SK-MEL-5 (cell line): ENCODE data around the gene APOB. TPM values are rescaled to one million over a fixed set of nuclear protein-coding genes. Genes with fewer than 3 reads are reported as not detected.
"Not testable (repeated sequence)": the region's sequence is repeated elsewhere in the genome, so short reads cannot be mapped to it uniquely, and the experiment has no call there.

ENCODE experiments used
- DNase-seq: peaks from one replicate; pipeline ENCODE4 v3.0.0-alpha.2; 2016; ENCODE audit warnings: low read depth, low spot score
- in situ Hi-C: cut with HindIII; loops from 2 replicates; pipeline ENCODE4 v1.10.0; 2016; ENCODE audit warnings: low sequenced_read_pairs, high pct_unique_total_duplicates, low pct_unique_long_range_greater_than_20kb
- total RNA-seq: library from RNA; depleted of rRNA; stranded (reverse); fragments of >200 nt; shearing (Covaris generic); gene quantifications from 2 replicates; pipeline ENCODE4 v1.2.3, GENCODE V29; 2014

APOB gene
- total RNA-seq, 1 experiment from 2014 or later, result not detected

DNA sequence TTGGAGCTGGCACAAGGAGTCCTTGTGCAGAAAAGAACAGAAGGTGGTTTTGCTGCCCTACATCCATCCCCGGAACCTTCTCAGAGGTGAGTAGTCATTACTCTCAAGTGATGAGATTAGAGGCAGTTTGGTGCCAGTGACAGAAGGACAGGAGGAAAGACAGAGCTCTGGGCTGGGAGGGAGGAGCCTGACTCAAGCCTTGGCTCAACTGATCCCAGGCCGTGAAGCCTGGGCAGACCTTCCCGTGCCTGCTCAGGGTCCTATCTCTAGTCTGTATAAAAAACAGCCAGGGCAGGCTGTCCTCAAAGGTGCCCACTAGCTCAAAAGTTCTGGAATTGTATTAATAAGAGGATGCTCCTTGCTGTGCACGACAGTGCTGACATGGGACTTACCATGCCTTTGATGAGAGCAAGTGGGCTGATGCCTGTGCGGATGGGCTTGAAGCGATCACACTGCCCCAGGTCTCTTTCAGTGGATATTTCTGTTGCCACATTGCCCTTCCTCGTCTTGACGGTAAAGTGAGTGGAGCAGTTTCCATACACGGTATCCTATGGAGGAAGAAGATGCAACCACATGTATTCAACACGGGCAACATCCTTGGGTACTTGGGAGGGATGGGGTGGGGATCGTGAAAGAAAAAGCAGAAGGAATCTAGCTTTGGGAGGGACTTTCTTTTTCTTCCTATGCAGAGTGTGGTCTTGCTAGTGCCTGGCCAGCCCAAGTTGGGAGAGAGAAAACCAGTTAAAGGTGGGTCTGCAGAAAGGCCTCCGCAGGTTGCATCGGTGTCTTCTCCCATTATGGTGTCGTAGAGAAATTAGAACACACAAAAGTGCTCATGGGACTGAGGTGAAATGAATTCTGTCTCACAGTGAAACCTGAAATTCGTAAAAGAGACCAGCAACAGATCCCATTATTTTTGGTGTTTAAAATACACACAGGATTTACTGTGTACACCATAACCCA is 6.9 kb downstream of the APOB start:
- DNase-seq, result no peak
- in situ Hi-C loops, result no loop called here

DNA sequence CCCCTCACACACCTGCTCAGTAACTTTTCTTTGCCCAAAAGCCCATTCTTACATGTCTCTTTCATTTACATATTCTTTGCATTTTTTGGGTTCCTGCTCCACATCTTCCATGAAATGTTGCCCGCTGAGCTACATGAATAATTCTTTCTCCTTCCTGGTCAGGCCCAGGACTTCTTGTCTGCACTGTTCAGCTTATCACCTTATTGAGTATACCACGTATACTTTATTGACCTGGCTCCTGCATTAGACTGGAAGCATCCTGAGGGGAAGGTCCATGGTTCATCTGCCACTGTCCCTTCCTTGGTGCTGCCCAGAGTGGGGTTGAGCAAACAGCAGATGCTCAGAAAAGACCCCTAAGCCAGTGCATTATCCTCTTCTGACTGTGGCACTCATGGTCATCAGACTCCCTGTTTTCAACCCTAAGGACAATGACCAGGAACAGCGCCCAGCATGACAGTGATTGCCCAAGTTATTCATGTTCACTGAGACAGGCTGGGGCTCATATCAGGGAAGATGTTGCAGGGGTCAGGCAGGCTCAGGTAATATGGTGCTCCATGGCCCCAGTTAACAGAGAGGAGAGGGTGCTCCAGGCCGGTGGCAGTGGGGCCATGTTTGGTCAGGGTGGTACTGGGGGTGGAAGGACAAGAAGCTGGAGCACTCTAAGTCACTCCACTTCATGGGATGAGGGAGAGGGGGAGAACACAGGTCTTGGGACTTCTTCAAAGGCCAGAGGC is 7.7 kb downstream of the APOB start:
- no peak for DNase-seq
- in situ Hi-C loops, result no loop called here

- in situ Hi-C loops, result no loop called here
- no peak for DNase-seq
Observed at GRCh38 chr2:21035282-21035973, 8.4 kb downstream of the APOB start.

GRCh38 chr2:21034972-21035279 is 8.9 kb downstream of the APOB start:
- in situ Hi-C loops, result no loop called here
- DNase-seq, result no peak

DNA sequence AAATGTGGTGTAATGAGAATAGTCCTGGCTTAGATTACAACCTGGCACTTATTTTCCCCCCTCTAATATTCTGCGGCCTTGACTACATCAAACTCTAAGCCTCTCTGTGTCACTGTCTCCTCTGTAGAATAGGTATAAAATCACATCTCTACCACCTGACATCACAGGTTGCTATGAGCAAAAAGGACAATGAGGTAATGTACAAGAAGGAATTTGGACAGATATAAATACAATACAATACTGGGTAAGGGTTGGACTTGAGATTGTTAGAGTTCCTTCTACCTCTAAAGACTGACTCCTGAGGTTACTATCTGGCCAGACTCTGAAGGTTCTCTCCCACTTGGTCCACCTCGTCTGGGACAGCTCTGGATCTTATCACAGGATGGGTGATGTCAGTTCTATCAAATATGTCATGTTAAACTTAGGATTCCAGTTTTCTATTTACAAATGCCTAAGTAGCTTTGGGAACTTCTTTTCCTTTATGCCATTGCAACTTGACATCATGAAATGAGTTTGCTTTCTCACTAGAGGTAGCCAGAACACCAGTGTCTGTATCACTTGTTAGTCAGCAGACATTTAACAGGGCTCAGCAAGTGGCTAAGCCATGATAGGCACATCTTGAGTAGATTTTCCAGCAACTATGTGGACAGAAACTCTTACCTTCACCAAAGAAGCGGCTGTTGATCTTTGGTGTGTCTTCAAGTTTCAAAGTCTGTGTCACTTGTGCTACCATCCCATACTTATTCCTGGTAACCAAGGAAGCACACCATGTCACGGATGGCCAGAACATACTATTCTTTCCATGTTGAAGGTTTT is 9.5 kb downstream of the APOB start:
- in situ Hi-C loops, result no loop called here

GRCh38 chr2:21033237-21034155 is 10.4 kb downstream of the APOB start:
- DNase-seq, result no peak
- in situ Hi-C loops, result no loop called here

More for the DNA sequence above, 9.5 kb downstream of the APOB start:
- DNase-seq, result no peak

- in situ Hi-C loops, result no loop called here
- DNase-seq, result no peak
Observed at GRCh38 chr2:21032338-21033236, 11.3 kb downstream of the APOB start.

GRCh38 chr2:21030983-21031968 is 12.6 kb downstream of the APOB start:
- no peak for DNase-seq
- in situ Hi-C loops, result no loop called here

DNA sequence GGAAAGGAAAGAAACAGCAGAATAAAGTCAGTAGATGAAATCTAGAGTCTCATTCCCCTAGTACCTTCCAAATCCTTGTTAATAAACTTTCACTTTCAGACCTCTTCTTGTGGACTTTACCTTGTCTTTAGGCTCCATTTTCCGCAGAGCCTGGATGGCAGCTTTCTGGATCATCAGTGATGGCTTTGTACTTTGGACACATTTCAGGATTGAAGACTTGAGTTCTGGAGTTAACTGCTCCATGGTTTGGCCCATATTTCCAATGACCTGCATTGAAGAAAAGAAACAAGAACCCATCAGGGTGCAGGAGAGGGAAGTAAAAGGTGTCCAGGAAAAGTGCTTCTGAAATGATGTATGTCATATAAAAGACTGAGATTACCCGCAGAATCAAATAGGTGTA is 14.4 kb downstream of the APOB start:
- no peak for DNase-seq
- in situ Hi-C loops, result no loop called here

GRCh38 chr2:21028951-21029350 is 14.9 kb downstream of the APOB start:
- in situ Hi-C loops, DNase-seq: not testable (repeated sequence)

- no peak for DNase-seq
- in situ Hi-C loops, result no loop called here
Observed at GRCh38 chr2:21028021-21028947, 15.6 kb downstream of the APOB start.

GRCh38 chr2:21026479-21027282 is 17.2 kb downstream of the APOB start:
- DNase-seq, result no peak
- in situ Hi-C loops, result no loop called here
